Mammary epithelial cell (primary cell): ENCODE data around the gene CHRM4.

ENCODE experiments used
- EZH2 ChIP-seq: IDR thresholded peaks from 2 replicates; pipeline ENCODE4 v1.6.1; 2012; ENCODE audit warnings: low read length, inconsistent platforms, borderline replicate concordance
- TF ChIP-seq, protein P1 (sequence below), 2 donors: IDR thresholded peaks in 1 of 2; conservative IDR thresholded peaks in 1 of 2; 2 replicates each; pipeline ENCODE4 v1.5.1; 2011 to 2012; ENCODE audit warnings: inconsistent platforms in 2 of 2, low read length in 2 of 2, mild to moderate bottlenecking in 2 of 2, control low read depth in 1 of 2, low read depth in 1 of 2; ENCODE audit not compliant: insufficient read depth in 1 of 2; ENCODE audit errors: extremely low read depth in 1 of 2

DNA sequence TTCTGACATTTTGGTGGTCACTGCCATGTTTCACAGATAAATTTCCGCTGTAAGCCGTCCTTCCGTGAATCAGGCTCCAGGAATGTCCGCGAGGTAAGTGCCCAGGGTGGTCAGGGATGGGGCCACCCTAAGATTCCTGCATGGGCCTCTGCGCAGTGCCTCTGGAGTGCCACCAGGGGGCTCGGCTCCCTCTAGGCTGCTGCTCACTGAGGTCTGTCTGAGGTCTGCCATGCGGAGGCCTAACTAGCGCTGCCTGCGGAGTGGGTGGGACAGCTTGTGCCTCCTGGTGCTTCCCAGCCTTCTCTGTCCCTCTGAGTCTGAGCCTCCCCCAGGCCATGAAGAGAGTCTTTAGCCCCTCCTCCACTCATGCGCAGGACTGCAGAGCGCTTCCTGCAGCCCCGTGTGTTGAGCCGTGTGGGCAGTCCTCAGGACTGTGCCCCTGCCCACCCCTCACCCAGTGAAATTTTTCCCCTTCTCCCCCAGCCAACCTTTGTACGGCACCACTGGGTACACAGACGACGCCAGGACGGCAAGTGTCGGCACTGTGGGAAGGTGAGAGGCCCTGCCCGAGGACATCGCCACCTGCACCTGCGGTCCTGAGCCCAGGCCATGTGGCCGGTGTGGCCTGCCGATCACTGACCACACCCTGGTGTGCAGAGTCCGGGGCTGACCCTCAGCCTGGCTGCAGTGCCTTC, 22.0 kb downstream of the CHRM4 start:
- TF ChIP-seq, protein P1, sequence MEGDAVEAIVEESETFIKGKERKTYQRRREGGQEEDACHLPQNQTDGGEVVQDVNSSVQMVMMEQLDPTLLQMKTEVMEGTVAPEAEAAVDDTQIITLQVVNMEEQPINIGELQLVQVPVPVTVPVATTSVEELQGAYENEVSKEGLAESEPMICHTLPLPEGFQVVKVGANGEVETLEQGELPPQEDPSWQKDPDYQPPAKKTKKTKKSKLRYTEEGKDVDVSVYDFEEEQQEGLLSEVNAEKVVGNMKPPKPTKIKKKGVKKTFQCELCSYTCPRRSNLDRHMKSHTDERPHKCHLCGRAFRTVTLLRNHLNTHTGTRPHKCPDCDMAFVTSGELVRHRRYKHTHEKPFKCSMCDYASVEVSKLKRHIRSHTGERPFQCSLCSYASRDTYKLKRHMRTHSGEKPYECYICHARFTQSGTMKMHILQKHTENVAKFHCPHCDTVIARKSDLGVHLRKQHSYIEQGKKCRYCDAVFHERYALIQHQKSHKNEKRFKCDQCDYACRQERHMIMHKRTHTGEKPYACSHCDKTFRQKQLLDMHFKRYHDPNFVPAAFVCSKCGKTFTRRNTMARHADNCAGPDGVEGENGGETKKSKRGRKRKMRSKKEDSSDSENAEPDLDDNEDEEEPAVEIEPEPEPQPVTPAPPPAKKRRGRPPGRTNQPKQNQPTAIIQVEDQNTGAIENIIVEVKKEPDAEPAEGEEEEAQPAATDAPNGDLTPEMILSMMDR (conservative IDR thresholded peaks at IDR 0.05 in 1 of 2, IDR thresholded peaks at IDR 0.05 in 1 of 2; ENCODE audit: extremely low read depth in 1 of 2, insufficient read depth in 1 of 2, low read depth in 1 of 2, low read length in 2 of 2), result peak; percentile 82 to 84
- TF ChIP-seq EZH2, result no peak
